ENCODE measurements around the gene STRAP.

DNA sequence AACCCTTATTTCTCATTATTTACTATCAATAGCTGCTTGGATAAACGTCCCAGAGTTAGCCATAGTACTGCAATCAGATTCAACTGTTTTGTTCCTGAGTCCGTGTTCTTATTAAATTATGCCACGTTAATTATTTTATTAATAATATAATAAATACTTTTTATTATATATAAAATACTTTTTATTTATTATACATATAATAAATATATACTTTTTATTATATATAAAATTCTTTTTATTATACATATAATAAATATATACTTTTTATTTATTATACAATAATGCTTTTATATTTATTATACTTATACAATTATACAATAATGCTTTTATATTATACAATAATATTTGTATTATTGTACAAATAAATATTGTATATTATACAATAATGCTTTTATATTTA lies 11.1 kb downstream of the STRAP start:
- TF ChIP-seq, protein P1, sequence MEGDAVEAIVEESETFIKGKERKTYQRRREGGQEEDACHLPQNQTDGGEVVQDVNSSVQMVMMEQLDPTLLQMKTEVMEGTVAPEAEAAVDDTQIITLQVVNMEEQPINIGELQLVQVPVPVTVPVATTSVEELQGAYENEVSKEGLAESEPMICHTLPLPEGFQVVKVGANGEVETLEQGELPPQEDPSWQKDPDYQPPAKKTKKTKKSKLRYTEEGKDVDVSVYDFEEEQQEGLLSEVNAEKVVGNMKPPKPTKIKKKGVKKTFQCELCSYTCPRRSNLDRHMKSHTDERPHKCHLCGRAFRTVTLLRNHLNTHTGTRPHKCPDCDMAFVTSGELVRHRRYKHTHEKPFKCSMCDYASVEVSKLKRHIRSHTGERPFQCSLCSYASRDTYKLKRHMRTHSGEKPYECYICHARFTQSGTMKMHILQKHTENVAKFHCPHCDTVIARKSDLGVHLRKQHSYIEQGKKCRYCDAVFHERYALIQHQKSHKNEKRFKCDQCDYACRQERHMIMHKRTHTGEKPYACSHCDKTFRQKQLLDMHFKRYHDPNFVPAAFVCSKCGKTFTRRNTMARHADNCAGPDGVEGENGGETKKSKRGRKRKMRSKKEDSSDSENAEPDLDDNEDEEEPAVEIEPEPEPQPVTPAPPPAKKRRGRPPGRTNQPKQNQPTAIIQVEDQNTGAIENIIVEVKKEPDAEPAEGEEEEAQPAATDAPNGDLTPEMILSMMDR (IDR thresholded peaks at IDR 0.05; ENCODE audit: insufficient read depth, low read length, poor library complexity, severe bottlenecking) = no peak
- TF ChIP-seq EZH2phosphoT487 (conservative IDR thresholded peaks at IDR 0.05; ENCODE audit: low read length) = no peak
